ENCODE data around the gene CLCN6. TPM values are rescaled to one million over a fixed set of nuclear protein-coding genes. Genes with fewer than 3 reads are reported as not detected.

Gene CLCN6
- total and polyA plus RNA-seq, 2 of the 8 experiments (the other 6 are each of a cell fraction or from before 2014, with no cell fraction given): 15.7 to 26.0 TPM

- H2BK12ac ChIP-seq (ENCODE audit: low read depth, low read length): no peak overlapping the region
- H3K79me1 ChIP-seq (ENCODE audit: low read depth, low read length): no peaks in the 10 kb centered on the region; the same call in 1 of the 2 replicates
- POLR2A ChIA-PET (ENCODE audit: partially characterized antibody): interaction anchor here (1.7 to 2.0 kb wide), 2 partner anchors 39 to 101 kb away, joined by 4 to 6 read pairs; partner anchors contain the start of gene DRAXIN
- TF ChIP-seq CBX8 (IDR thresholded peaks at IDR 0.05; ENCODE audit: borderline replicate concordance, low read depth, low read length) (no peak), SP4 (IDR thresholded peaks at IDR 0.05; ENCODE audit: low read length) (no peak), BACH1 (IDR thresholded peaks at IDR 0.05; ENCODE audit: low read length) (no peak), SIN3A (conservative IDR thresholded peaks at IDR 0.05 in 1 of 2, IDR thresholded peaks at IDR 0.05 in 1 of 2; ENCODE audit: low read depth in 1 of 2, low read length in 2 of 2) (no peak), RXRA (IDR thresholded peaks at IDR 0.05; ENCODE audit: insufficient read depth, low read depth, low read length) (no peak), SIX5 (IDR thresholded peaks at IDR 0.05; ENCODE audit: low read depth, low read length) (no peak), BCL11A (IDR thresholded peaks at IDR 0.05; ENCODE audit: low read depth in 2 of 2, low read length in 2 of 2) (no peak), TAF1 (IDR thresholded peaks at IDR 0.05; ENCODE audit: low read depth, low read length) (no peak), EGR1 (IDR thresholded peaks at IDR 0.05; ENCODE audit: borderline replicate concordance, low read depth, low read length) (no peak), JUN (IDR thresholded peaks at IDR 0.05; ENCODE audit: low read depth, low read length) (no peak), NANOG (IDR thresholded peaks at IDR 0.05; ENCODE audit: insufficient read depth, low read depth, low read length, poor library complexity, severe bottlenecking) (no peak)
- H3K23ac ChIP-seq (ENCODE audit: insufficient read length): no peak overlapping the region
- H3K79me2 ChIP-seq (ENCODE audit: control insufficient read depth in 1 of 2, insufficient read depth in 2 of 2, low read length in 2 of 2): no peaks in the 10 kb centered on the region
- no peak overlapping the region for H3K4ac ChIP-seq (replicated peaks; ENCODE audit: insufficient read length, low read depth, low read length)
- no peak overlapping the region for H3K4me2 ChIP-seq (ENCODE audit: insufficient read depth in 1 of 2, low read depth in 2 of 2, low read length in 2 of 2)
- CTCF ChIA-PET (ENCODE audit: partially characterized antibody): interaction anchor here (0.6 to 1.1 kb wide), 3 partner anchors 11 to 175 kb away, joined by 3 read pairs; no protein-coding TSS in a partner anchor
- no peaks in the 10 kb centered on the region for H3K27me3 ChIP-seq (replicated peaks in 1 of 4; ENCODE audit: control insufficient read depth in 3 of 4, extremely low read depth in 1 of 4, insufficient read depth in 3 of 4, low read length in 3 of 4)
- H3K4me1 ChIP-seq (replicated peaks in 1 of 4; ENCODE audit: control insufficient read depth in 3 of 4, insufficient read depth in 4 of 4, low read length in 3 of 4): peaks cover 3 to 14% (median 13%) of the 10 kb centered on the region in 4 experiments
- FAIRE-seq (no peak), DNase-seq (ENCODE audit: low read depth in 1 of 2, low spot score in 2 of 2) (no peak)
- peaks cover 9 to 21% (median 11%) of the 10 kb centered on the region in 4 experiments; a peak in 5 of 8 replicates for H3K36me3 ChIP-seq (ENCODE audit: control insufficient read depth in 2 of 4, insufficient read depth in 4 of 4, low read length in 3 of 4)
- no peak overlapping the region for H2BK5ac ChIP-seq (ENCODE audit: low read depth, low read length)
- no peak overlapping the region for H3K27ac ChIP-seq (ENCODE audit: low read depth, low read length)
- H3K9ac ChIP-seq (replicated peaks in 1 of 4; ENCODE audit: extremely low read depth in 1 of 4, low read depth in 3 of 4, low read length in 3 of 4): no peak overlapping the region
- no peak overlapping the region for H2BK15ac ChIP-seq (ENCODE audit: low read length)
- no peak overlapping the region for H3K56ac ChIP-seq (replicated peaks; ENCODE audit: insufficient read length, low read depth, low read length)
- H2AFZ ChIP-seq (ENCODE audit: low read length): no peak overlapping the region
- 91% methylated on average over 11 of the region's 11 CpGs; no CpG with 5 or more reads in 1 of the 2 experiments for WGBS, 2 experiments (ENCODE audit: extremely low coverage in 1 of 2, insufficient coverage in 1 of 2, insufficient read length in 1 of 2, insufficient replicate concordance in 2 of 2, low coverage in 1 of 2, low lambda C conversion rate in 2 of 2, missing lambda C conversion rate in 1 of 2)
- no peak overlapping the region for H3K14ac ChIP-seq (ENCODE audit: insufficient read length)
- H4K20me1 ChIP-seq (replicated peaks in 1 of 2; ENCODE audit: control insufficient read depth in 1 of 2, insufficient read depth in 2 of 2, low read length in 2 of 2): peaks cover 0 to 5% of the 10 kb centered on the region in 2 experiments
- no peak overlapping the region for H2BK20ac ChIP-seq (ENCODE audit: low read length)
- no peak overlapping the region for H4K5ac ChIP-seq (ENCODE audit: insufficient read length, low read depth, low read length)
- no peak overlapping the region for H2BK120ac ChIP-seq (replicated peaks; ENCODE audit: low read depth, low read length)
- H3K4me3 ChIP-seq (ENCODE audit: extremely low read depth in 1 of 4, insufficient read depth in 2 of 4, low read depth in 3 of 4, low read length in 4 of 4): no peak overlapping the region
- H4K91ac ChIP-seq (replicated peaks; ENCODE audit: insufficient read length, low read length): no peak overlapping the region
- H3K9me3 ChIP-seq (ENCODE audit: insufficient read depth in 2 of 2, low read depth in 1 of 2, low read length in 1 of 2): no peaks in the 10 kb centered on the region
- H3K18ac ChIP-seq (ENCODE audit: extremely low read depth, low read length): no peak overlapping the region
- H3K23me2 ChIP-seq (ENCODE audit: low read depth, low read length): no peaks in the 10 kb centered on the region
- H4K8ac ChIP-seq (ENCODE audit: extremely low read depth, insufficient read depth, low read length): no peak overlapping the region
- H2AK5ac ChIP-seq (ENCODE audit: low read depth, low read length): no peak overlapping the region
Observed at GRCh38 chr1:11792106-11792505, 13.9 kb upstream of the CLCN6 start.
